Right lobe of liver (tissue), 6 donors: ENCODE results near the gene TMEM175. TPM values are rescaled to one million over a fixed set of nuclear protein-coding genes. Genes with fewer than 3 reads are reported as not detected.
A peak's percentile ranks its signal among the peaks of the same experiment; 100 is the strongest.
"Not testable (repeated sequence)": the region's sequence is repeated elsewhere in the genome, so short reads cannot be mapped to it uniquely, and the experiment has no call there.

Experiments
- ATAC-seq, 4 donors: fragments of 200-7000 bp; cut with Tn5 transposase; one replicate each; pipeline ENCODE4 v1.9.1; 2020; ENCODE audit warnings: mild to moderate bottlenecking in 4 of 4, moderate library complexity in 4 of 4
- DNase-seq, 3 donors: peaks; one replicate each; pipeline ENCODE4 v3.0.0-alpha.2; 2020
- H3K27ac ChIP-seq, 3 donors: fragments of 200-600 bp; one replicate each; pipeline ENCODE4 v1.8.0; 2022
- H3K27me3 ChIP-seq, 2 donors: fragments of 200-600 bp; one replicate each; pipeline ENCODE4 v1.8.0; 2022
- H3K36me3 ChIP-seq, 4 donors: fragments of 200-600 bp; sonication (generic) in 1 of 4; one replicate each; pipeline versions ENCODE4 v1.5.1 to v1.8.0; 2017 to 2022; ENCODE audit warnings: control low read depth in 1 of 4
- H3K4me1 ChIP-seq, 4 donors: fragments of 200-600 bp; sonication (generic) in 1 of 4; one replicate each; pipeline versions ENCODE4 v1.5.1 to v1.8.0; 2017 to 2022; ENCODE audit warnings: control low read depth in 1 of 4
- H3K4me3 ChIP-seq, 3 donors: fragments of 200-600 bp; one replicate each; pipeline ENCODE4 v1.8.0; 2022
- H3K9me3 ChIP-seq, 4 donors: fragments of 200-600 bp; sonication (generic) in 1 of 4; one replicate each; pipeline versions ENCODE4 v1.5.1 to v1.8.0; 2017 to 2022; ENCODE audit warnings: control low read depth in 1 of 4
- POLR2A ChIP-seq: fragments of 450-650 bp; IDR thresholded peaks from one replicate; pipeline ENCODE4 v1.6.1; 2017; ENCODE audit warnings: antibody characterized with exemption, mild to moderate bottlenecking
- WGBS: methylation state at CpG from one replicate; pipeline ENCODE4 v1.1.6; 2018; ENCODE audit warnings: low coverage, low lambda C conversion rate; ENCODE audit not compliant: insufficient coverage; ENCODE audit errors: missing lambda C conversion rate; 5-methylcytosine and 5-hydroxymethylcytosine counted together
- intact Hi-C, 2 donors: fragments of 100-400 bp; cut with DNase I; formaldehyde crosslinking; loops; one replicate each; pipeline versions ENCODE4 v1.11.2 to v1.14.1; 2022
- total RNA-seq, 6 experiments: library from RNA; depleted of rRNA in 2 of 6; stranded (reverse); fragments of >200 nt in 2 of 6; fragmentation: NEBNext Ultra II Directional in 3 of 6; extraction: Animal tissue kit (Norgen Biotek cat#: 25700) in 3 of 6; gene quantifications; one replicate each; pipeline versions ENCODE4 v1.1.0 to v1.2.4, GENCODE V29; 2016 to 2023
- TF ChIP-seq, protein P1 (sequence below), 4 donors: fragments of 200-600 bp in 3 of 4; fragments of 450-650 bp in 1 of 4; IDR thresholded peaks; one replicate each; pipeline versions ENCODE4 v1.5.1 to v1.8.0; 2016 to 2022; ENCODE audit warnings: antibody characterized with exemption in 4 of 4, mild to moderate bottlenecking in 2 of 4
- donor health status: DM: no; HTN: yes; CAD: no.
- donor health status: DM: no; HTN: no; CAD: no.
- donor health status: DM: no; HTN: no; CAD: no.
- donor health status: DM: no; HTN: yes; CAD: no.
- donor health status: DM: no; HTN: yes; CAD: no.

TMEM175 gene
- total RNA-seq, 6 experiments from 2014 or later, result 22.0 to 31.8 (median 23.6) TPM

GRCh38 chr4:973431-974397 lies 41.5 kb downstream of the TMEM175 start, which contains the start of gene DGKQ:
TSS of gene DGKQ (minus strand) at chr4:973569. CDS start at chr4:973482, 87 bp downstream.
- H3K4me3 ChIP-seq, result peak within 1 kb of the TSS; percentile 61 to 73 (median 68)
- TF ChIP-seq POLR2A, result peak; percentile 16
- TF ChIP-seq, protein P1, sequence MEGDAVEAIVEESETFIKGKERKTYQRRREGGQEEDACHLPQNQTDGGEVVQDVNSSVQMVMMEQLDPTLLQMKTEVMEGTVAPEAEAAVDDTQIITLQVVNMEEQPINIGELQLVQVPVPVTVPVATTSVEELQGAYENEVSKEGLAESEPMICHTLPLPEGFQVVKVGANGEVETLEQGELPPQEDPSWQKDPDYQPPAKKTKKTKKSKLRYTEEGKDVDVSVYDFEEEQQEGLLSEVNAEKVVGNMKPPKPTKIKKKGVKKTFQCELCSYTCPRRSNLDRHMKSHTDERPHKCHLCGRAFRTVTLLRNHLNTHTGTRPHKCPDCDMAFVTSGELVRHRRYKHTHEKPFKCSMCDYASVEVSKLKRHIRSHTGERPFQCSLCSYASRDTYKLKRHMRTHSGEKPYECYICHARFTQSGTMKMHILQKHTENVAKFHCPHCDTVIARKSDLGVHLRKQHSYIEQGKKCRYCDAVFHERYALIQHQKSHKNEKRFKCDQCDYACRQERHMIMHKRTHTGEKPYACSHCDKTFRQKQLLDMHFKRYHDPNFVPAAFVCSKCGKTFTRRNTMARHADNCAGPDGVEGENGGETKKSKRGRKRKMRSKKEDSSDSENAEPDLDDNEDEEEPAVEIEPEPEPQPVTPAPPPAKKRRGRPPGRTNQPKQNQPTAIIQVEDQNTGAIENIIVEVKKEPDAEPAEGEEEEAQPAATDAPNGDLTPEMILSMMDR (IDR thresholded peaks at IDR 0.05), result no peak
- no peaks in the 10 kb centered on the region for H3K36me3 ChIP-seq
- intact Hi-C loops, result loop anchor here in 1 of 2 donors (5.0 kb wide), 1 partner anchor 41 kb away; the partner anchor contains the start of genes GAK and TMEM175
- no peak within 1 kb of the TSS for H3K27ac ChIP-seq
- ATAC-seq (peak; percentile 97 to 99 (median 98)), DNase-seq (peak; percentile 93)
- H3K4me1 ChIP-seq, result peaks cover 0 to 21% (median 5%) of the 10 kb centered on the region in 4 donors
- 60% methylated on average over 1 of the region's 123 CpGs for WGBS
- H3K27me3 ChIP-seq, result no peaks in the 10 kb centered on the region
- H3K9me3 ChIP-seq, result no peaks in the 10 kb centered on the region

- Histone ChIP-seq H3K27me3 (no peaks in the 10 kb centered on the region), H3K36me3 (no peaks in the 10 kb centered on the region), H3K4me1 (peaks cover 0 to 21% (median 5%) of the 10 kb centered on the region in 4 donors), H3K9me3 (no peaks in the 10 kb centered on the region), H3K4me3 (no peak overlapping the region), H3K27ac (no peak overlapping the region)
- TF ChIP-seq, protein P1 (IDR thresholded peaks at IDR 0.05), result no peak
- TF ChIP-seq POLR2A, result no peak
- whole genome bisulfite sequencing, result 80% methylated on average over 1 of the region's 9 CpGs
- intact Hi-C loops, result loop anchor here in 1 of 2 donors (5.0 kb wide), 1 partner anchor 42 kb away; the partner anchor contains the start of genes GAK and TMEM175
- DNase-seq, result no peak
- no peak for ATAC-seq
These were observed 42.4 kb downstream of the TMEM175 start for GRCh38 chr4:974668-975067.

DNA sequence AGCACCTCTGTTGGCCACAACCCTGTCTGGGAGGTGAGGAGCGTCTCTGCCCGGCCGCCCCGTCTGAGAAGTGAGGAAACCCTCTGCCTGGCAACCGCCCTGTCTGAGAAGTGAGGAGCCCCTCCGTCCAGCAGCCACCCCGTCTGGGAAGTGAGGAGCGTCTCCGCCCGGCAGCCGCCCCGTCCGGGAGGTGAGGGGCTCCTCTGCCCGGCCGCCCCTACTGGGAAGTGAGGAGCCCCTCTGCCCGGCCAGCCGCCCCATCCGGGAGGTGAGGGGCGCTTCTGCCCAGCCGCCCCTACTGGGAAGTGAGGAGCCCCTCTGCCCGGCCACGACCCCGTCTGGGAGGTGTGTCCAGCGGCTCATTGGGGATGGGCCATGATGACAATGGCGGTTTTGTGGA lies 43.8 kb downstream of the TMEM175 start:
- H3K27ac ChIP-seq, DNase-seq, H3K4me3 ChIP-seq, intact Hi-C loops, H3K9me3 ChIP-seq, ATAC-seq, H3K27me3 ChIP-seq, H3K36me3 ChIP-seq: not testable (repeated sequence)
- WGBS, result no CpG with 5 or more reads among the region's 25 CpGs
- peaks cover 0 to 21% (median 5%) of the 10 kb centered on the region in 4 donors for H3K4me1 ChIP-seq

GRCh38 chr4:978957-979701 lies 46.9 kb downstream of the TMEM175 start:
- Histone ChIP-seq H3K4me3 (no peak overlapping the region), H3K27me3 (no peaks in the 10 kb centered on the region), H3K4me1 (no peaks in the 10 kb centered on the region), H3K27ac (no peak overlapping the region), H3K36me3 (no peaks in the 10 kb centered on the region), H3K9me3 (no peaks in the 10 kb centered on the region)
- peak in 3 of 4 donors; percentile 33 to 64 (median 53) for ATAC-seq
- intact Hi-C loops, result no loop called here
- DNase-seq, result no peak
- WGBS, result 24% methylated on average over 4 of the region's 20 CpGs
- TF ChIP-seq, protein P1 (IDR thresholded peaks at IDR 0.05), result no peak
- no peak for TF ChIP-seq POLR2A
